Left lung (tissue), 10 donors: Measurements from ENCODE around the gene SYK. TPM values are rescaled to one million over a fixed set of nuclear protein-coding genes. Genes with fewer than 3 reads are reported as not detected.
"Not testable (repeated sequence)": the region's sequence is repeated elsewhere in the genome, so short reads cannot be mapped to it uniquely, and the experiment has no call there.

Experiments
- ATAC-seq: fragments of 200-7000 bp; cut with Tn5 transposase; one replicate; pipeline ENCODE4 v1.9.1; 2020; ENCODE audit warnings: moderate library complexity
- DNase-seq, 4 donors: peaks; one replicate each; pipeline ENCODE4 v3.0.0-alpha.2; 2013 to 2020
- H3K27ac ChIP-seq, 2 donors: fragments of 200-600 bp; sonication (generic) in 1 of 2; one replicate each; pipeline versions ENCODE4 v1.5.0 to v1.8.0; 2020 to 2021
- H3K27me3 ChIP-seq, 2 donors: fragments of 200-600 bp; sonication (generic) in 1 of 2; one replicate each; pipeline versions ENCODE4 v1.5.0 to v1.8.0; 2020 to 2021
- H3K36me3 ChIP-seq, 2 donors: fragments of 200-600 bp; sonication (generic) in 1 of 2; one replicate each; pipeline versions ENCODE4 v1.5.0 to v1.8.0; 2020 to 2021
- H3K4me1 ChIP-seq, 2 donors: fragments of 200-600 bp; one replicate each; pipeline ENCODE4 v1.8.0; 2021
- H3K4me3 ChIP-seq, 2 donors: fragments of 200-600 bp; sonication (generic) in 1 of 2; one replicate each; pipeline versions ENCODE4 v1.5.0 to v1.8.0; 2020 to 2021; ENCODE audit warnings: mild to moderate bottlenecking in 1 of 2
- H3K9me3 ChIP-seq, 2 donors: fragments of 200-600 bp; sonication (generic) in 1 of 2; one replicate each; pipeline versions ENCODE4 v1.5.0 to v1.8.0; 2020 to 2021
- intact Hi-C, 2 donors: fragments of 100-400 bp; cut with DNase I; formaldehyde crosslinking; loops; one replicate each; pipeline versions ENCODE4 v1.11.2 to v1.14.2; 2022
- polyA plus RNA-seq, 6 donors: library from polyadenylated mRNA; unstranded; fragments of 120-200 nt; gene quantifications; one replicate each; pipeline ENCODE4 v1.2.1, GENCODE V29; 2013; ENCODE audit not compliant: insufficient read length in 6 of 6
- total RNA-seq, 2 donors: library from RNA; stranded (reverse); fragmentation: NEBNext Ultra II Directional; extraction: Animal tissue kit (Norgen Biotek cat#: 25700); gene quantifications; one replicate each; pipeline ENCODE4 v1.2.1, GENCODE V29; 2021
- TF ChIP-seq, protein P1 (sequence below), 2 donors: fragments of 200-600 bp; sonication (generic) in 1 of 2; IDR thresholded peaks; one replicate each; pipeline versions ENCODE4 v1.5.0 to v1.8.0; 2021; ENCODE audit warnings: antibody characterized with exemption in 2 of 2
- donor health status: DM: no; HTN: yes; CAD: no.
- donor health status: DM: no; HTN: no; CAD: no.

SYK gene
- total and polyA plus RNA-seq, 8 donors = 16.0 to 91.8 (median 19.6) TPM

- Histone ChIP-seq H3K36me3 (no peaks in the 10 kb centered on the region), H3K4me1 (peaks cover 0 to 43% of the 10 kb centered on the region in 2 donors), H3K27ac (peak overlapping the region in 1 of 2 donors; percentile 73), H3K4me3 (no peak overlapping the region), H3K9me3 (no peaks in the 10 kb centered on the region), H3K27me3 (no peaks in the 10 kb centered on the region)
- ATAC-seq (no peak), DNase-seq (no peak)
- intact Hi-C loops = no loop called here
- TF ChIP-seq, protein P1, sequence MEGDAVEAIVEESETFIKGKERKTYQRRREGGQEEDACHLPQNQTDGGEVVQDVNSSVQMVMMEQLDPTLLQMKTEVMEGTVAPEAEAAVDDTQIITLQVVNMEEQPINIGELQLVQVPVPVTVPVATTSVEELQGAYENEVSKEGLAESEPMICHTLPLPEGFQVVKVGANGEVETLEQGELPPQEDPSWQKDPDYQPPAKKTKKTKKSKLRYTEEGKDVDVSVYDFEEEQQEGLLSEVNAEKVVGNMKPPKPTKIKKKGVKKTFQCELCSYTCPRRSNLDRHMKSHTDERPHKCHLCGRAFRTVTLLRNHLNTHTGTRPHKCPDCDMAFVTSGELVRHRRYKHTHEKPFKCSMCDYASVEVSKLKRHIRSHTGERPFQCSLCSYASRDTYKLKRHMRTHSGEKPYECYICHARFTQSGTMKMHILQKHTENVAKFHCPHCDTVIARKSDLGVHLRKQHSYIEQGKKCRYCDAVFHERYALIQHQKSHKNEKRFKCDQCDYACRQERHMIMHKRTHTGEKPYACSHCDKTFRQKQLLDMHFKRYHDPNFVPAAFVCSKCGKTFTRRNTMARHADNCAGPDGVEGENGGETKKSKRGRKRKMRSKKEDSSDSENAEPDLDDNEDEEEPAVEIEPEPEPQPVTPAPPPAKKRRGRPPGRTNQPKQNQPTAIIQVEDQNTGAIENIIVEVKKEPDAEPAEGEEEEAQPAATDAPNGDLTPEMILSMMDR (IDR thresholded peaks at IDR 0.05) = no peak
Measured at GRCh38 chr9:90814355-90814754, 12.7 kb downstream of the SYK start.

DNA sequence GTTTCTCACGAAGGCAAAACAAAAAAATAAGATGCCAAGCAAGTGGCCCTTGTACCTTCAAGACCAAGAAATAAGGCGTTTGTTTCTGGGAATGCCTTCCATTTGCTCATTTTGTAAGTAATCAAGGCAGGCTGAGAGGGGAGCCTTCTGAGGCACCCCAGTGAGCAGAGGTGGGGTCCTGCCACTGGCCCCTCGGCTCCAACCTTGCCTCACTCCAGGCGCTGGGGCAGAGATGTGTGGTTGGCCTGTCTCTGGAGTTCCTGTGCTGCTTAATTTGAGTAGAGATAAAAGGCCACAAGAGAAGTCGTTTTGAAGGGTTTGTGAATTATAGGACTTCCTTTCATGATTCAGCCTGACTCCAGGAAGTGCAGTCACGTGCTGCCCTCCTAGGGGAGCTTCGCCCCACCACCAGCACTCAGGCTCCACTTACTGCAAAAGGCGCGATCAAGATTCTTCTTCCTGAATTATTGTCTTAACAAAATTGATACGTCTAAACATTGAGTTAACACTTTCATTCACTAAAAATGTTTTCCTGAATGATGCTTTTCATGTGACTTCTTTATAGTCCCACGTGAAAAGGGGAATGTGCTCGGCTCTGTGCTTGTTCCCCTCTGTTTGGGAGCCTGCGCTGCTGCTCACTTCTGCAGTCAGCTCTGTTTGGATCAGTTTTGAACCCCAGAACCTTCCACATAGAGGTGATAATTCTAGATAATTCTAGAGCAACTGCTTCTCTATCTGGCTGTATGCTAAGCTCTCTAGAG, 13.7 kb downstream of the SYK start:
- peak in 2 of 4 donors; percentile 19 to 67 for DNase-seq
- ATAC-seq = peak; percentile 75
- intact Hi-C loops = no loop called here
- peaks cover 0 to 5% of the 10 kb centered on the region in 2 donors for H3K36me3 ChIP-seq
- TF ChIP-seq, protein P1 (IDR thresholded peaks at IDR 0.05) = no peak
- no peaks in the 10 kb centered on the region for H3K9me3 ChIP-seq
- no peak overlapping the region for H3K4me3 ChIP-seq
- H3K27ac ChIP-seq = peak overlapping the region; percentile 27 to 73
- peaks cover 0 to 37% of the 10 kb centered on the region in 2 donors for H3K4me1 ChIP-seq
- H3K27me3 ChIP-seq = no peaks in the 10 kb centered on the region

DNA sequence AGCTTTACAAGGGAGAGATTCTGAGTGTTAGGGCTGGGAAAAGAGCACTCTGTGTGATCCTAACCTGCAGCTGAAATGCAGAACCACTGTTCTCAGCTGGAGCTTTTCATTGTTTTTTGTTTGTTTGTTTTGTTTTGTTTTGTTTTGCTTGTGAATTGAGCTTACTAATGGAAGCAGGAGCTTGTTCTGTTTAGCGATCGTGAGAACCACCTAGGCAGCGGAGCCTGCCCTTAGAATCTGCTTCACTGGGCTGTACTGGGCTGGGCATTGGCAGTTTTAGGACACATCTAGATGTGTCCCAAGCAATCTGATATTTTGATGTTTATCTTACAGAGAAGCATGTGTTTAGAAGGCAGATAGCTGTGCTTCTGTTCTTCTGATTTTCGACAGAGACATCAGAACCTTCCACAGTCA, 14.3 kb downstream of the SYK start:
- H3K4me3 ChIP-seq = no peak overlapping the region
- ATAC-seq (no peak), DNase-seq (no peak)
- intact Hi-C loops = no loop called here
- TF ChIP-seq, protein P1 (IDR thresholded peaks at IDR 0.05) = no peak
- peak overlapping the region; percentile 27 to 73 for H3K27ac ChIP-seq
- H3K9me3 ChIP-seq = no peaks in the 10 kb centered on the region
- no peaks in the 10 kb centered on the region for H3K27me3 ChIP-seq
- peaks cover 0 to 9% of the 10 kb centered on the region in 2 donors for H3K36me3 ChIP-seq
- H3K4me1 ChIP-seq = peaks cover 0 to 35% of the 10 kb centered on the region in 2 donors

GRCh38 chr9:90816690-90817089, 15.1 kb downstream of the SYK start:
- TF ChIP-seq, protein P1 (IDR thresholded peaks at IDR 0.05) = no peak
- Histone ChIP-seq H3K4me1 (peaks cover 0 to 36% of the 10 kb centered on the region in 2 donors), H3K9me3 (no peaks in the 10 kb centered on the region), H3K36me3 (peaks cover 0 to 9% of the 10 kb centered on the region in 2 donors), H3K27ac (peak overlapping the region in 1 of 2 donors; percentile 73), H3K27me3 (no peaks in the 10 kb centered on the region), H3K4me3 (no peak overlapping the region)
- intact Hi-C loops = no loop called here
- DNase-seq (no peak), ATAC-seq (no peak)

DNA sequence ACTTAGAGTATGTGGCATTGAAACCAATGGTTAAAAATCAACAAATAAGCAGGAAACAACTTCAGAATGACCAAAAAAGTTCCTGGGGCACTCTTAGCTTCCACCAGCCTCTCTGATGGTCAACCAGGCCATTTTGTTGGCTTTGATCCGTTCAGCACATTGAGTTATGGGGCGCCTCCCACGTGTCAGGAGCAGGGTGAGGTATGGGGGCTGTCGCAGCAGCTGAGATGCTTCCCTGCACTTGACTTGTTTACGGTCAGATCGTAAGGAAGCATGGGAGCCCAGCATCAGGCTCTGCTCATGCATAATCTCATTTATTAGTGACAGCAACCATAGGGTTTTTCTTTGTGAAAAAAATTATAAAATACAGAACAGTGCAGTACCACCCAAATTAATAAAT, 16.7 kb downstream of the SYK start:
- no peak for DNase-seq
- no peaks in the 10 kb centered on the region for H3K27me3 ChIP-seq
- TF ChIP-seq, protein P1 (IDR thresholded peaks at IDR 0.05) = no peak
- peaks cover 0 to 37% of the 10 kb centered on the region in 2 donors for H3K4me1 ChIP-seq
- H3K36me3 ChIP-seq = peaks cover 0 to 9% of the 10 kb centered on the region in 2 donors
- H3K27ac ChIP-seq = no peak overlapping the region
- H3K9me3 ChIP-seq = no peaks in the 10 kb centered on the region
- ATAC-seq = no peak
- intact Hi-C loops = no loop called here
- no peak overlapping the region for H3K4me3 ChIP-seq

GRCh38 chr9:90820406-90820805, 18.8 kb downstream of the SYK start:
- ATAC-seq, H3K27me3 ChIP-seq, DNase-seq, H3K4me3 ChIP-seq, H3K36me3 ChIP-seq, H3K27ac ChIP-seq, H3K9me3 ChIP-seq, intact Hi-C loops: not testable (repeated sequence)
- peaks cover 0 to 20% of the 10 kb centered on the region in 2 donors for H3K4me1 ChIP-seq

GRCh38 chr9:90821236-90821635, 19.6 kb downstream of the SYK start:
- H3K4me1 ChIP-seq = peaks cover 0 to 15% of the 10 kb centered on the region in 2 donors
- H3K27ac ChIP-seq, DNase-seq, H3K27me3 ChIP-seq, H3K4me3 ChIP-seq, H3K36me3 ChIP-seq, H3K9me3 ChIP-seq, ATAC-seq, intact Hi-C loops: not testable (repeated sequence)
